Hippocampal formation (tissue), 2 donors: ENCODE measurements around the gene TMEM256.

Experiments
- DNase-seq, 2 donors: peaks; one replicate each; lab custom pipeline; 2025; lab: John Stamatoyannopoulos, UW

Gene TMEM256

GRCh38 chr17:7403977-7404736 lies at the start of gene TMEM256:
Gene TMEM256 (minus strand): TSS chr17:7404097. CDS start chr17:7404084, 13 bp downstream.
- DNase-seq = peak; percentile 99 to 100

GRCh38 chr17:7448461-7448860 lies 44.6 kb upstream of the TMEM256 start:
- DNase-seq = no peak

- no peak for DNase-seq
Measured at GRCh38 chr17:7445619-7445968, 41.7 kb upstream of the TMEM256 start.

GRCh38 chr17:7444682-7445618 lies 41.1 kb upstream of the TMEM256 start, which contains the start of gene CHRNB1:
Gene CHRNB1 (plus strand): TSS chr17:7445061. CDS start chr17:7445128, 67 bp downstream.
- peak; percentile 16 to 80 for DNase-seq

- DNase-seq = no peak
Measured at GRCh38 chr17:7443499-7444485, 39.9 kb upstream of the TMEM256 start.

- DNase-seq = no peak
Measured at GRCh38 chr17:7442142-7442541, 38.2 kb upstream of the TMEM256 start.

GRCh38 chr17:7441266-7441665 lies 37.4 kb upstream of the TMEM256 start:
- DNase-seq = no peak

GRCh38 chr17:7440834-7441195 lies 36.9 kb upstream of the TMEM256 start:
- no peak for DNase-seq

- peak in 1 of 2 donors; percentile 15 for DNase-seq
Measured at GRCh38 chr17:7440113-7440833, 36.4 kb upstream of the TMEM256 start.

GRCh38 chr17:7439462-7440112 lies 35.7 kb upstream of the TMEM256 start, which contains the start of gene FGF11:
Gene FGF11 (plus strand): TSS chr17:7439512. CDS start chr17:7439621, 109 bp downstream.
- DNase-seq = no peak

GRCh38 chr17:7438656-7439460 lies 35.0 kb upstream of the TMEM256 start:
- no peak for DNase-seq

- DNase-seq = peak; percentile 17 to 54
Measured at GRCh38 chr17:7437950-7438614, 34.2 kb upstream of the TMEM256 start.

GRCh38 chr17:7437369-7437863 lies 33.5 kb upstream of the TMEM256 start:
- no peak for DNase-seq

- DNase-seq = peak; percentile 44 to 53
Measured at GRCh38 chr17:7436556-7437368, 32.9 kb upstream of the TMEM256 start.

GRCh38 chr17:7435676-7436555 lies 32.0 kb upstream of the TMEM256 start:
- peak in 1 of 2 donors; percentile 23 for DNase-seq

- no peak for DNase-seq
Measured at GRCh38 chr17:7432296-7432695, 28.4 kb upstream of the TMEM256 start.

- DNase-seq = no peak
Measured at GRCh38 chr17:7431231-7431630, 27.3 kb upstream of the TMEM256 start.
